ENCODE results near the gene KIF13A. TPM values are rescaled to one million over a fixed set of nuclear protein-coding genes. Genes with fewer than 3 reads are reported as not detected.

The KIF13A gene
- total RNA-seq, 2 donors from 2014 or later: 36.8 to 57.5 TPM

- Histone ChIP-seq H3K36me3 (no peaks in the 10 kb centered on the region), H3K4me3 (no peak overlapping the region), H3K27ac (no peak overlapping the region), H3K27me3 (replicated peaks; ENCODE audit: insufficient read depth) (no peaks in the 10 kb centered on the region), H3K4me1 (replicated peaks) (no peaks in the 10 kb centered on the region), H3K9me3 (no peaks in the 10 kb centered on the region)
- WGBS: 68% methylated on average over 10 of the region's 10 CpGs
- DNase-seq (ENCODE audit: low spot score): no peak
- intact Hi-C loops (cut with DNase I): no loop called here
- TF ChIP-seq CTCF (IDR thresholded peaks at IDR 0.05) (no peak), POLR2AphosphoS5 (IDR thresholded peaks at IDR 0.05) (no peak), POLR2A (IDR thresholded peaks at IDR 0.05) (no peak)
Observed at GRCh38 chr6:17714879-17715851, 272.3 kb downstream of the KIF13A start.

- TF ChIP-seq POLR2A (IDR thresholded peaks at IDR 0.05) (no peak), POLR2AphosphoS5 (IDR thresholded peaks at IDR 0.05) (no peak), CTCF (IDR thresholded peaks at IDR 0.05) (no peak)
- intact Hi-C loops (cut with DNase I): no loop called here
- DNase-seq (ENCODE audit: low spot score): no peak
- Histone ChIP-seq H3K4me3 (no peak overlapping the region), H3K36me3 (no peaks in the 10 kb centered on the region), H3K27me3 (replicated peaks; ENCODE audit: insufficient read depth) (no peaks in the 10 kb centered on the region), H3K9me3 (no peaks in the 10 kb centered on the region), H3K4me1 (replicated peaks) (no peaks in the 10 kb centered on the region), H3K27ac (no peak overlapping the region)
Observed at GRCh38 chr6:17714177-17714576, 273.3 kb downstream of the KIF13A start.

- no peaks in the 10 kb centered on the region for H3K9me3 ChIP-seq
- DNase-seq (ENCODE audit: low spot score): no peak
- 35% methylated on average over 1 of the region's 1 CpG for WGBS
- TF ChIP-seq POLR2AphosphoS5 (IDR thresholded peaks at IDR 0.05) (no peak), POLR2A (IDR thresholded peaks at IDR 0.05) (no peak), CTCF (IDR thresholded peaks at IDR 0.05) (no peak)
- no peak overlapping the region for H3K27ac ChIP-seq
- no peak overlapping the region for H3K4me3 ChIP-seq
- no peaks in the 10 kb centered on the region for H3K36me3 ChIP-seq
- no peaks in the 10 kb centered on the region for H3K27me3 ChIP-seq (replicated peaks; ENCODE audit: insufficient read depth)
- H3K4me1 ChIP-seq (replicated peaks): no peaks in the 10 kb centered on the region
- intact Hi-C loops (cut with DNase I): no loop called here
Observed at GRCh38 chr6:17712576-17712975, 274.9 kb downstream of the KIF13A start.

GRCh38 chr6:17710331-17710730 is 277.1 kb downstream of the KIF13A start:
- TF ChIP-seq POLR2A (IDR thresholded peaks at IDR 0.05) (no peak), CTCF (IDR thresholded peaks at IDR 0.05) (no peak), POLR2AphosphoS5 (IDR thresholded peaks at IDR 0.05) (no peak)
- Histone ChIP-seq H3K27ac (no peak overlapping the region), H3K4me3 (no peak overlapping the region), H3K27me3 (replicated peaks; ENCODE audit: insufficient read depth) (no peaks in the 10 kb centered on the region), H3K4me1 (replicated peaks) (no peaks in the 10 kb centered on the region), H3K9me3 (no peaks in the 10 kb centered on the region), H3K36me3 (no peaks in the 10 kb centered on the region)
- no peak for DNase-seq (ENCODE audit: low spot score)
- 69% methylated on average over 3 of the region's 3 CpGs for WGBS
- intact Hi-C loops (cut with DNase I): no loop called here

GRCh38 chr6:17709476-17709875 is 278.0 kb downstream of the KIF13A start:
- no peak for DNase-seq (ENCODE audit: low spot score)
- intact Hi-C loops (cut with DNase I): loop anchor here (5.0 kb wide), 1 partner anchor 107 kb away; the partner anchor contains the start of gene FAM8A1
- TF ChIP-seq POLR2AphosphoS5 (IDR thresholded peaks at IDR 0.05): no peak
- TF ChIP-seq CTCF (IDR thresholded peaks at IDR 0.05): no peak
- TF ChIP-seq POLR2A (IDR thresholded peaks at IDR 0.05): no peak
- Histone ChIP-seq H3K36me3 (no peaks in the 10 kb centered on the region), H3K4me1 (replicated peaks) (no peaks in the 10 kb centered on the region), H3K4me3 (no peak overlapping the region), H3K27ac (no peak overlapping the region), H3K9me3 (no peaks in the 10 kb centered on the region), H3K27me3 (replicated peaks; ENCODE audit: insufficient read depth) (no peaks in the 10 kb centered on the region)
- WGBS: 98% methylated on average over 2 of the region's 2 CpGs

All from prostate gland (tissue), 2 donors.